ENCODE measurements around the gene TBL1XR1. TPM values are rescaled to one million over a fixed set of nuclear protein-coding genes. Genes with fewer than 3 reads are reported as not detected.

Gene TBL1XR1
- total and polyA plus RNA-seq, 2 of the 8 experiments (the other 6 are each of a cell fraction or from before 2014, with no cell fraction given) = 28.1 to 147 TPM

GRCh38 chr3:177211503-177212277 lies 14.4 kb upstream of the TBL1XR1 start:
- no peak overlapping the region for H2BK15ac ChIP-seq (ENCODE audit: low read length)
- no peak for DNase-seq (ENCODE audit: low read depth in 1 of 2, low spot score in 2 of 2)
- H3K4me3 ChIP-seq (ENCODE audit: extremely low read depth in 1 of 4, insufficient read depth in 2 of 4, low read depth in 3 of 4, low read length in 4 of 4) = no peak overlapping the region
- H3K56ac ChIP-seq (replicated peaks; ENCODE audit: insufficient read length, low read depth, low read length) = no peak overlapping the region
- ChIA-PET POLR2A (ENCODE audit: partially characterized antibody) (no interaction called here), CTCF (ENCODE audit: partially characterized antibody) (no interaction called here)
- H3K4me2 ChIP-seq (ENCODE audit: insufficient read depth in 1 of 2, low read depth in 2 of 2, low read length in 2 of 2) = no peak overlapping the region
- H3K14ac ChIP-seq (ENCODE audit: insufficient read length) = no peak overlapping the region
- H4K5ac ChIP-seq (ENCODE audit: insufficient read length, low read depth, low read length) = no peak overlapping the region
- H3K23ac ChIP-seq (ENCODE audit: insufficient read length) = no peak overlapping the region
- H2BK120ac ChIP-seq (replicated peaks; ENCODE audit: low read depth, low read length) = no peak overlapping the region
- no peaks in the 10 kb centered on the region for H3K23me2 ChIP-seq (ENCODE audit: low read depth, low read length)
- no peak overlapping the region for H3K9ac ChIP-seq (replicated peaks in 1 of 4; ENCODE audit: extremely low read depth in 1 of 4, low read depth in 3 of 4, low read length in 3 of 4)
- no peak overlapping the region for H3K18ac ChIP-seq (ENCODE audit: extremely low read depth, low read length)
- no peaks in the 10 kb centered on the region for H3K79me1 ChIP-seq (ENCODE audit: low read depth, low read length)
- no peaks in the 10 kb centered on the region for H3K9me3 ChIP-seq (ENCODE audit: insufficient read depth in 2 of 2, low read depth in 1 of 2, low read length in 1 of 2)
- H2BK12ac ChIP-seq (ENCODE audit: low read depth, low read length) = no peak overlapping the region
- no peaks in the 10 kb centered on the region for H3K4me1 ChIP-seq (replicated peaks in 1 of 4; ENCODE audit: control insufficient read depth in 3 of 4, insufficient read depth in 4 of 4, low read length in 3 of 4)
- H3K27me3 ChIP-seq (replicated peaks in 1 of 4; ENCODE audit: control insufficient read depth in 3 of 4, extremely low read depth in 1 of 4, insufficient read depth in 3 of 4, low read length in 3 of 4) = no peaks in the 10 kb centered on the region
- H3K4ac ChIP-seq (replicated peaks; ENCODE audit: insufficient read length, low read depth, low read length) = no peak overlapping the region
- 86% methylated on average over 7 of the region's 7 CpGs; no CpG with 5 or more reads in 1 of the 2 experiments for WGBS, 2 experiments (ENCODE audit: extremely low coverage in 1 of 2, insufficient coverage in 1 of 2, insufficient read length in 1 of 2, insufficient replicate concordance in 2 of 2, low coverage in 1 of 2, low lambda C conversion rate in 2 of 2, missing lambda C conversion rate in 1 of 2)
- H2BK20ac ChIP-seq (ENCODE audit: low read length) = no peak overlapping the region
- no peaks in the 10 kb centered on the region for H4K20me1 ChIP-seq (replicated peaks in 1 of 2; ENCODE audit: control insufficient read depth in 1 of 2, insufficient read depth in 2 of 2, low read length in 2 of 2)
- no peaks in the 10 kb centered on the region for H3K36me3 ChIP-seq (ENCODE audit: control insufficient read depth in 2 of 4, insufficient read depth in 4 of 4, low read length in 3 of 4)
- H4K91ac ChIP-seq (replicated peaks; ENCODE audit: insufficient read length, low read length) = no peak overlapping the region
- no peak overlapping the region for H4K8ac ChIP-seq (ENCODE audit: extremely low read depth, insufficient read depth, low read length)
- no peak overlapping the region for H3K27ac ChIP-seq (ENCODE audit: low read depth, low read length)
- H2AFZ ChIP-seq (ENCODE audit: low read length) = no peak overlapping the region
- FAIRE-seq = no peak
- H3K79me2 ChIP-seq (ENCODE audit: control insufficient read depth in 1 of 2, insufficient read depth in 2 of 2, low read length in 2 of 2) = no peaks in the 10 kb centered on the region
- H2AK5ac ChIP-seq (ENCODE audit: low read depth, low read length) = no peak overlapping the region
- no peak overlapping the region for H2BK5ac ChIP-seq (ENCODE audit: low read depth, low read length)
- TF ChIP-seq HDAC2 (IDR thresholded peaks at IDR 0.05; ENCODE audit: borderline replicate concordance in 1 of 2, low read depth in 2 of 2, low read length in 2 of 2) = no peak
- TF ChIP-seq SAP30 (IDR thresholded peaks at IDR 0.05; ENCODE audit: insufficient read depth, insufficient replicate concordance, low read length) = no peak
- TF ChIP-seq RFX5 (IDR thresholded peaks at IDR 0.05; ENCODE audit: borderline replicate concordance, low read depth, low read length) = no peak
- TF ChIP-seq SIRT6 (IDR thresholded peaks at IDR 0.05; ENCODE audit: low read length) = no peak
- no peak for TF ChIP-seq POLR2A (IDR thresholded peaks at IDR 0.05; ENCODE audit: control extremely low read depth in 1 of 2, low read depth in 2 of 2, low read length in 2 of 2)
- no peak for TF ChIP-seq ZNF274 (IDR thresholded peaks at IDR 0.05; ENCODE audit: borderline replicate concordance, extremely low read depth, low read length)
- TF ChIP-seq BRCA1 (IDR thresholded peaks at IDR 0.05; ENCODE audit: low read depth, low read length) = no peak
- no peak for TF ChIP-seq PHF8 (conservative IDR thresholded peaks at IDR 0.05; ENCODE audit: low read depth, low read length)
- TF ChIP-seq TCF12 (IDR thresholded peaks at IDR 0.05; ENCODE audit: low read depth, low read length) = no peak
- TF ChIP-seq TEAD4 (IDR thresholded peaks at IDR 0.05; ENCODE audit: low read depth, low read length) = no peak
- TF ChIP-seq SIN3A (conservative IDR thresholded peaks at IDR 0.05 in 1 of 2, IDR thresholded peaks at IDR 0.05 in 1 of 2; ENCODE audit: low read depth in 1 of 2, low read length in 2 of 2) = no peak
- TF ChIP-seq KDM4A (IDR thresholded peaks at IDR 0.05; ENCODE audit: low read depth, low read length, severe bottlenecking) = no peak
- TF ChIP-seq SUZ12 (IDR thresholded peaks at IDR 0.05; ENCODE audit: low read length) = no peak
- TF ChIP-seq POLR2AphosphoS5 (IDR thresholded peaks at IDR 0.05; ENCODE audit: low read depth, low read length) = no peak

All from H1 (cell line).